Upper lobe of left lung (tissue), 4 donors: Measurements from ENCODE around the gene REL.

Experiments used
- POLR2A ChIP-seq, 4 donors: fragments of 450-650 bp; IDR thresholded peaks; one replicate each; pipeline ENCODE4 v1.5.1; 2016 to 2017; ENCODE audit warnings: antibody characterized with exemption in 4 of 4, mild to moderate bottlenecking in 2 of 4
- TF ChIP-seq, protein P1 (sequence below), 6 experiments: fragments of 450-650 bp in 4 of 6; fragments of 200-600 bp in 2 of 6; sonication (generic) in 2 of 6; IDR thresholded peaks; one replicate each; pipeline ENCODE4 v1.5.1; 2016 to 2019; ENCODE audit warnings: antibody characterized with exemption in 6 of 6

DNA sequence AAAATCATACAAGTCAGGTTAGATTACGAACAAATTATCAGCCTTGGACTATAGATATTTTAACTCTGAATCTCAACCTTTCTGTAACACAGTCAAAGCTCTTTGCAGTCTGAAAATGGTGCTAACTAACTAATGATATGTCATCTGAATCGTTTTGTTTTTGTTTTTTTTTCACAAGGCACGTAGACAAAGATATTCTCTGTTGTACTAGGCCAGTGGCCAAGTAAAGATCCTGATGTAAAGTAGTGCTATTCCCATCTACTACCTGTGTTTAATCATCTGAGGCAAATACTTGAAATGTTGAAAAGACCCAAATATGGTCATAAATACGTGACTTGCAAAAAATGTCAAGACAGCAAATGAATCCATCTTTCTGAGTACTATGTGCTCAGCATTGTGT, 65.7 kb downstream of the REL start:
- no peak for TF ChIP-seq POLR2A (IDR thresholded peaks at IDR 0.05)
- TF ChIP-seq, protein P1, sequence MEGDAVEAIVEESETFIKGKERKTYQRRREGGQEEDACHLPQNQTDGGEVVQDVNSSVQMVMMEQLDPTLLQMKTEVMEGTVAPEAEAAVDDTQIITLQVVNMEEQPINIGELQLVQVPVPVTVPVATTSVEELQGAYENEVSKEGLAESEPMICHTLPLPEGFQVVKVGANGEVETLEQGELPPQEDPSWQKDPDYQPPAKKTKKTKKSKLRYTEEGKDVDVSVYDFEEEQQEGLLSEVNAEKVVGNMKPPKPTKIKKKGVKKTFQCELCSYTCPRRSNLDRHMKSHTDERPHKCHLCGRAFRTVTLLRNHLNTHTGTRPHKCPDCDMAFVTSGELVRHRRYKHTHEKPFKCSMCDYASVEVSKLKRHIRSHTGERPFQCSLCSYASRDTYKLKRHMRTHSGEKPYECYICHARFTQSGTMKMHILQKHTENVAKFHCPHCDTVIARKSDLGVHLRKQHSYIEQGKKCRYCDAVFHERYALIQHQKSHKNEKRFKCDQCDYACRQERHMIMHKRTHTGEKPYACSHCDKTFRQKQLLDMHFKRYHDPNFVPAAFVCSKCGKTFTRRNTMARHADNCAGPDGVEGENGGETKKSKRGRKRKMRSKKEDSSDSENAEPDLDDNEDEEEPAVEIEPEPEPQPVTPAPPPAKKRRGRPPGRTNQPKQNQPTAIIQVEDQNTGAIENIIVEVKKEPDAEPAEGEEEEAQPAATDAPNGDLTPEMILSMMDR (IDR thresholded peaks at IDR 0.05): no peak
